LNCaP clone FGC (cell line): ENCODE measurements around the gene NDUFS1.

Experiments used
- DNase-seq: peaks from one replicate; pipeline ENCODE4 v3.0.0-alpha.2; 2011; ENCODE audit warnings: low read depth
- H3K4me3 ChIP-seq: 2 replicates; pipeline ENCODE4 v1.5.1; 2011; ENCODE audit warnings: mild to moderate bottlenecking, low read depth, low read length, control low read depth
- CTCF ChIP-seq: IDR thresholded peaks from 2 replicates; pipeline ENCODE4 v1.5.1; 2012; ENCODE audit warnings: mild to moderate bottlenecking; ENCODE audit not compliant: control insufficient read depth, insufficient read depth; ENCODE audit errors: extremely low read depth

Gene NDUFS1

GRCh38 chr2:206098471-206098870, 60.8 kb downstream of the NDUFS1 start:
- no peak for TF ChIP-seq CTCF
- H3K4me3 ChIP-seq = no peak overlapping the region
- no peak for DNase-seq

GRCh38 chr2:206096876-206097275, 62.4 kb downstream of the NDUFS1 start:
- DNase-seq = no peak
- H3K4me3 ChIP-seq = no peak overlapping the region
- TF ChIP-seq CTCF = no peak

- no peak for DNase-seq
- no peak overlapping the region for H3K4me3 ChIP-seq
- TF ChIP-seq CTCF = no peak
Measured at GRCh38 chr2:206095536-206096332, 63.5 kb downstream of the NDUFS1 start.

- no peak for TF ChIP-seq CTCF
- DNase-seq = no peak
- H3K4me3 ChIP-seq = no peak overlapping the region
Measured at GRCh38 chr2:206092297-206092696, 66.9 kb downstream of the NDUFS1 start.

- TF ChIP-seq CTCF = no peak
- H3K4me3 ChIP-seq = no peak overlapping the region
- DNase-seq = no peak
Measured at GRCh38 chr2:206088248-206088647, 71.0 kb downstream of the NDUFS1 start.

- H3K4me3 ChIP-seq = peak overlapping the region; percentile 77
Measured at GRCh38 chr2:206086716-206087350, 72.4 kb downstream of the NDUFS1 start.

More at GRCh38 chr2:206086716-206087350, 72.4 kb downstream of the NDUFS1 start:
- TF ChIP-seq CTCF = no peak
- no peak for DNase-seq
